HS-5 (cell line): ENCODE data around the gene ZNF546.
A peak's percentile ranks its signal among the peaks of the same experiment; 100 is the strongest.

Experiments used
- DNase-seq: peaks from one replicate; pipeline ENCODE4 v3.0.0-alpha.2; 2012; ENCODE audit warnings: low read depth

Gene ZNF546

DNA sequence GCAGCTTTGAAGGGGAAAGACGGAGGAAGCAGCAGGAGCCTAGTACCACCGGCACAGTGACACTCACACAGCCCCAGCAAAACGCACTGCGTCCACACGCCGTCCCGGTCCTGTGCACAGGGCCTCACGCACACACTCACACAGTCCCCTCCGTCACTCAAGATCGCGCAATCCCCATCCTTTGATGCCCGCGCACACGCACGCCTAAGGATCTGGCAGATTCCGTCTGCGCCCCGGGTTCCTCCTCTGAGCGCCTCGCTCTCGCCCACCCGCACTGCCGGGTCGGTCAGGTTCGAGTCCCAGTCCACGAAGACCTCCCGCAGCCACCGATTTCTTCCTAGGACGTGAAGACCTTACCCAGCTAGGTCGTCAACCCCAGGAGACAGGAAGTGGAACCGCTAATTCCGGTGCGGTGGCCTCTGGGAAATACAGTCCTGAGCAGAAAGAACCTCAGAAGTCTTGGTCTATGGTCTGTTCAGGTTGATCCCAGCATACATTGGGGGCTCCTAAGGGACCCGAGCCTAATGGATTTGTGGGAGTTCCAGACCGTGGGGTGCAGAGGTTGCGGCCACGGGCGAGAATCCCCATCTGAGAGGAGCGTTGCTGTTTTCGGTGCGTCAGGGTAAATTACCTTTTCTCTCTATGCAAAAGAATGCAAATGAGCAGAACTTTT lies 59.1 kb downstream of the ZNF546 start, which contains the start of gene ZNF780B:
TSS of gene ZNF780B (minus strand) at position 400 of the 673 bp plus-strand sequence. CDS start 5,899 bp downstream, outside the sequence.
- peak; percentile 14 for DNase-seq

DNA sequence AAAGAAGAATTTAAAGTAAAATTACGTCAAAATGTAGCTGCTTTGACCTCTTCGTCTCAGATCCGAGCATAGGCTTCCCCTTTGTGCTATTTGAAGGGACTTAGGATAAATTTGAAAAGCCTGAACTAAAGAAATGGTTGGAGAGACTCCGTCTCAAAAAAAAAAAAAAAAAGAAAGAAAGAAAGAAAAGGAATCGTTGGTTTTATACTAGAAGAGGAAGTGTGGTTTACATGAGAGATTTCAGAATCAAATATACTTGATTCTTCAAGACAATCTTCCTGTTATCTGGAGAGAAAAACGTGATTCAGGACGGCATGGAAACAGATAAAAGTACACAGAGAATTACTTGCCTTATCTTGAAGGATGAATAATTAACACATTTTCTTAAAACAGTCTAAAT lies 59.6 kb downstream of the ZNF546 start:
- no peak for DNase-seq

DNA sequence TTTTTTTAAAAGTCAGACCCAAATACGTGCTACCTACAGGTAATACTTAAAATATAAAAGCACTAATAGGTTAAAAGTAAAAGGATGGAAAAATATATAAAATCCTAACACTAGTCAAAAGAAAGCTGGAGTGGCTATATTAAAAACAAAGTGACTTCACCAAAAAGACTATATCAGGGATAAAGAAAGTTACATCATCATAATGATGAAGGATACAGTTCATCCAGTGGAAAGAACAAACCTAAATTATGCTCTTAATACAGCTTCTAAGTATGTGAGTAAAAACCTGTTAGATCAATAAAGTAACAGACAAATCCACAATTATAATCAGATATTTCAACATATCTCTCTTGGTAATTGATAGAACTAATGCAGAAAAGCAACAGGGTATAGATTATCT lies 60.3 kb downstream of the ZNF546 start:
- DNase-seq: no peak

DNA sequence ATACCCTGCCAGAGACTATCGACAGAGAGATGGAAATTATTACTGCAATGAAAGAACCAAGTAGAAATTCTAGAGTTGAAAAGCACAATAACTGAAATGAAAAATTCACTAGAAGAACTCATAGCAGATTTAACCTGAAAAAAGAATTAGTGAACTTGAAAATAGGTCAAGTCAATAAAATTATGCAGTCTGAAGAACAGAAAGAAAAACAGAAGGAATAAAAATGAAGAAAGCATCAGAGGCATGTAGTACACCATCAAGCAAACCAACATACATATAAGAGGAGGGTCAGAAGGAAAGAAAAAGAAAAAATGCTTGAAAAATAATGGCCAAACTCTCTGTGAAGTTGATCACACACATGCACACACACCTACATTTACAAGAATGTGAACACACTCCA lies 62.8 kb downstream of the ZNF546 start:
- DNase-seq: no peak

DNA sequence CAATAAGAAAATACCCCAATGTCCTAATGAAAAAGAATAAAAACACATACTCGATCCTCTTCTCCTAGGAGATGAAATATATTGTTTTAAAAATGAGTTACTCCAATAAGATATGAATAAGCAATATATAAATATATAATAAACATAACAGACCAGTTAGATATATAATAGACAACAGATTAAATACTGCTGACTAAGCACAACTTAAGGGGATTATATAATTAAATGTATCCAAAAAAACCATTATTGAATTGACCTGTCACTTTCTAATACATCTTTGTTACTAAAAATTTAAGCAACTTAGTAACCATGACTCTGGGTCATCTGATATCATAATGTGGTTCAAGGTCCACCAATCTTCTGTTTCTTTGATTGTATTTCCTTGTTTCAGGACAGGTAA lies 73.2 kb downstream of the ZNF546 start:
- no peak for DNase-seq
